ENCODE measurements around the gene WBP1L.

Gene WBP1L

DNA sequence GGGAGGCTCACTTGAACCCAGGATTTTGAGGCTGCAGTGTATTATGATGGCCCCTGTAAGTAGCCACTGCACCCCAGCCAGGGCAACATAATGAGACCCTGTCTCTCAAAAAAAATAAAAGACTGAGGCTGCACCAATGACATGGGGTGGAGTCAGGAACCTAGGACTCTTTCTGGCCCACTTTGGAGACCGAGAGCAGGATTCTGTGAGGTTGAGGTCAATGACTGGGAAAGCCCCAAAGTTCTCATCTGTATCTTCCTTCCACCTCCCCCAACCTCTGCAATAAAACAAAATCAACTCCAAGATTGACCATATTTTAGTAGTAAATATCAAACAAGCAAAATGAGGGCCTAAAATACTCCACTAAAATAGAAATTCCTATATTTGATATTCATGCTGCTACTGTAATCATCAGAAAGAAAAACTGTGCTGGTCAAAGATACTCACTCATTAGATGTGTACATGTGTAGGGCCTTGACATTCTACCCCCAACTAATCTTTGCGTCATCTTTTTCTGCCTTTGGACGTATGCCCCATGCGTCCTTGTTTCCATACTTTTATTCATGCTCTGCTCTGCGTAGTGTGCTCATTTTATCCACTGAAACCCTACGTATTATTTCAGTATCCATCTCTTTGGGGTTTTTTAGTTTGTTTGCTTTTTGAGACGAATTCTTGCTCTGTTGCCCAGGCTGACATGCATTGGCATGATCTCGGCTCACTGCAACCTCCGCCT, 23.8 kb downstream of the WBP1L start:
- Histone ChIP-seq H3K4me1 (ENCODE audit: control insufficient read depth, insufficient read depth, low read length) (peaks cover 7% of the 10 kb centered on the region), H3K9me3 (ENCODE audit: control insufficient read depth, low read length) (no peaks in the 10 kb centered on the region), H3K27ac (ENCODE audit: insufficient read depth, low read depth, low read length, poor library complexity, severe bottlenecking) (no peak overlapping the region), H3K4me3 (ENCODE audit: insufficient read depth, low read depth, low read length) (no peak overlapping the region), H3K27me3 (ENCODE audit: control insufficient read depth, insufficient read depth, low read length, poor library complexity, severe bottlenecking) (no peaks in the 10 kb centered on the region), H3K36me3 (ENCODE audit: control insufficient read depth, insufficient read depth, low read length) (no peaks in the 10 kb centered on the region)
- 93 to 98% methylated on average over 9 of the region's 9 CpGs for WGBS, 2 experiments

GRCh38 chr10:102769375-102770107, 25.8 kb downstream of the WBP1L start:
- H3K4me3 ChIP-seq (ENCODE audit: insufficient read depth, low read depth, low read length): no peak overlapping the region
- 90 to 94% methylated on average over 5 to 7 of the region's 7 CpGs for WGBS, 2 experiments
- H3K9me3 ChIP-seq (ENCODE audit: control insufficient read depth, low read length): no peaks in the 10 kb centered on the region

GRCh38 chr10:102770108-102770482, 26.3 kb downstream of the WBP1L start:
- WGBS, 2 experiments: 95 to 96% methylated on average over 3 of the region's 3 CpGs
- Histone ChIP-seq H3K27me3 (ENCODE audit: control insufficient read depth, insufficient read depth, low read length, poor library complexity, severe bottlenecking) (no peaks in the 10 kb centered on the region), H3K9me3 (ENCODE audit: control insufficient read depth, low read length) (no peaks in the 10 kb centered on the region), H3K27ac (ENCODE audit: insufficient read depth, low read depth, low read length, poor library complexity, severe bottlenecking) (no peak overlapping the region), H3K4me1 (ENCODE audit: control insufficient read depth, insufficient read depth, low read length) (peaks cover 10% of the 10 kb centered on the region), H3K4me3 (ENCODE audit: insufficient read depth, low read depth, low read length) (no peak overlapping the region), H3K36me3 (ENCODE audit: control insufficient read depth, insufficient read depth, low read length) (no peaks in the 10 kb centered on the region)

More at GRCh38 chr10:102769375-102770107, 25.8 kb downstream of the WBP1L start:
- Histone ChIP-seq H3K27me3 (ENCODE audit: control insufficient read depth, insufficient read depth, low read length, poor library complexity, severe bottlenecking) (no peaks in the 10 kb centered on the region), H3K27ac (ENCODE audit: insufficient read depth, low read depth, low read length, poor library complexity, severe bottlenecking) (no peak overlapping the region), H3K36me3 (ENCODE audit: control insufficient read depth, insufficient read depth, low read length) (no peaks in the 10 kb centered on the region), H3K4me1 (ENCODE audit: control insufficient read depth, insufficient read depth, low read length) (peaks cover 7% of the 10 kb centered on the region)

DNA sequence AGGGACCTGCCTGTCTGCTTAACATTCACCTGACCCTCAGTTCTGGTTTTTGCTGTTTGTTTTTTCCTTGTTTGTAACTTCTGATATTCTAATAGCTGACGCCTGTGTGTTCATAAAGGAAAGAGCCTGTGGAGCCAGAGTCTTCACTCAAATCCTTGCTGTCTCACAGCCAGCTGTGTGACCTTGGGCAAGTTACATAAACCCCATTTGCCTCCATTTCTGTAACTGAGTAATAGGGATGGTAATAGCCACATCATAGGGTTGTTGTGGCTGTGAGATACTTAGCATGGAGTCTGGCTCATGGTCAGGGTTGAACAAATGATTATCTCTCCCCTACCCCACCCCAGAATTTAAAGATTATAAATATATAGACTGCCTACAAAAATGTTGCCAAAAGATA, 27.0 kb downstream of the WBP1L start:
- no peaks in the 10 kb centered on the region for H3K27me3 ChIP-seq (ENCODE audit: control insufficient read depth, insufficient read depth, low read length, poor library complexity, severe bottlenecking)
- 93 to 100% methylated on average over 1 of the region's 1 CpG for WGBS, 2 experiments
- no peaks in the 10 kb centered on the region for H3K36me3 ChIP-seq (ENCODE audit: control insufficient read depth, insufficient read depth, low read length)
- H3K9me3 ChIP-seq (ENCODE audit: control insufficient read depth, low read length): no peaks in the 10 kb centered on the region
- no peak overlapping the region for H3K4me3 ChIP-seq (ENCODE audit: insufficient read depth, low read depth, low read length)
- H3K4me1 ChIP-seq (ENCODE audit: control insufficient read depth, insufficient read depth, low read length): peaks cover 17% of the 10 kb centered on the region
- no peak overlapping the region for H3K27ac ChIP-seq (ENCODE audit: insufficient read depth, low read depth, low read length, poor library complexity, severe bottlenecking)

DNA sequence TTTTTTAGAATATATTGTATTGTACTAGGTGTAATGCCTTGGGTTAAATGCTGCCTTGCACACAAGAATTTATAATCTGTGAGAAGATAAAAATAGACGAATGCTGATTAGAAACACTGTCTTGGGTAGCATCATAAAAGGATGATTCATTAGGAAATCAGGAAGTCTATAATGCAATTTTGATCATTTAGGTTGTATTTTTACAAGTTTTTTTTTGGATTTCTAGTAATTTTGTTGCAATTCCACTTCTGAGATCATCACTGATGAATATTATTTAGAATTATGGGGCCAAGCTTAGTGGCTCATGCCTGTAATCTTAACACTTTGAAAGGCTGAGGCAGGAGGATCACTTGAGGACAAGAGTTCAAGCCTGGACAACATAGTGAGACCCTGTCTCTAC, 29.6 kb downstream of the WBP1L start:
- H3K9me3 ChIP-seq (ENCODE audit: control insufficient read depth, low read length): no peaks in the 10 kb centered on the region
- H3K27me3 ChIP-seq (ENCODE audit: control insufficient read depth, insufficient read depth, low read length, poor library complexity, severe bottlenecking): no peaks in the 10 kb centered on the region
- peaks cover 38% of the 10 kb centered on the region for H3K4me1 ChIP-seq (ENCODE audit: control insufficient read depth, insufficient read depth, low read length)
- no peak overlapping the region for H3K27ac ChIP-seq (ENCODE audit: insufficient read depth, low read depth, low read length, poor library complexity, severe bottlenecking)
- H3K4me3 ChIP-seq (ENCODE audit: insufficient read depth, low read depth, low read length): no peak overlapping the region
- no peaks in the 10 kb centered on the region for H3K36me3 ChIP-seq (ENCODE audit: control insufficient read depth, insufficient read depth, low read length)
- WGBS, 2 experiments: 90 to 91% methylated on average over 1 of the region's 1 CpG

- Histone ChIP-seq H3K27me3 (ENCODE audit: control insufficient read depth, insufficient read depth, low read length, poor library complexity, severe bottlenecking) (no peaks in the 10 kb centered on the region), H3K4me1 (ENCODE audit: control insufficient read depth, insufficient read depth, low read length) (peaks cover 45% of the 10 kb centered on the region), H3K27ac (ENCODE audit: insufficient read depth, low read depth, low read length, poor library complexity, severe bottlenecking) (no peak overlapping the region), H3K4me3 (ENCODE audit: insufficient read depth, low read depth, low read length) (no peak overlapping the region), H3K9me3 (ENCODE audit: control insufficient read depth, low read length) (no peaks in the 10 kb centered on the region), H3K36me3 (ENCODE audit: control insufficient read depth, insufficient read depth, low read length) (no peaks in the 10 kb centered on the region)
- 82 to 84% methylated on average over 5 of the region's 5 CpGs for WGBS, 2 experiments
Measured at GRCh38 chr10:102773986-102774385, 30.2 kb downstream of the WBP1L start.

DNA sequence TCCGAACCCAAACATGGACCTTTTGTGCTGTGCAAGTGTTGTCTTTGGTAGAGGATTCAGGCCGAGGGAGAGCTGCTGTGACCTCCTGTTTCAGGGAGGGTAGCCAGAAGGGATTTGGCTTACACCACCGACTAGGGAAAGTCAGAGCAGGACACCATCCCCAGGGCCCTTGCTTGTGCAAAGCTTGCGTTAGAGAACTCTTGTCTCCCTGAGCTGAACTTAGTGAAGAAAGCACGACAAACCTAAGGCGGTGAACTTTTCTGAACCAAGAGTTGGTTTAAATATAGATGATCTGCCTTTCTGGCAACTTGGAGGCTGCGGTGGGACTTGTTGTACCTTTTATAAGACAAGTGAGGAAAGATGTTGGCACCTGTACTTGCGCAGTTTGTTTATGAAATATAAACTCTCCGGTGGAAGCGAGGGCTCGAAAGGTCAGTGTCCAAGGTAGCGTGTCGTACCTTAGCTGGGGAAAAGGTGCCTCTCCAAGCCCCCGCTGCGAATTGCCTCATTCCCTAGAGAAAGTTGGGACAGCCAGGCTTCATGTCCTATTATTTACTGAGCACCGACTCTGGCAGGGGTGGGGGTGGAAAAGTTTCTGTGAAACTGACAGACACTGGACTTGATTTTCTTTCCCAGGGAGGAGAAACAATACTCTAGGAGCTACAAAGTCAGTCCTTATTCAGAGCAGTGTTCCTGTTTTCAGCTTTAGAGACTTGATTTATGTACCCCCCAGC, 31.6 kb downstream of the WBP1L start:
- Histone ChIP-seq H3K4me1 (ENCODE audit: control insufficient read depth, insufficient read depth, low read length) (peaks cover 44% of the 10 kb centered on the region), H3K36me3 (ENCODE audit: control insufficient read depth, insufficient read depth, low read length) (no peaks in the 10 kb centered on the region), H3K9me3 (ENCODE audit: control insufficient read depth, low read length) (no peaks in the 10 kb centered on the region), H3K4me3 (ENCODE audit: insufficient read depth, low read depth, low read length) (no peak overlapping the region), H3K27ac (ENCODE audit: insufficient read depth, low read depth, low read length, poor library complexity, severe bottlenecking) (peak overlapping the region; percentile 97), H3K27me3 (ENCODE audit: control insufficient read depth, insufficient read depth, low read length, poor library complexity, severe bottlenecking) (no peaks in the 10 kb centered on the region)
- WGBS, 2 experiments: 81 to 83% methylated on average over 16 of the region's 16 CpGs

GRCh38 chr10:102775935-102776669, 32.4 kb downstream of the WBP1L start:
- Histone ChIP-seq H3K4me3 (ENCODE audit: insufficient read depth, low read depth, low read length) (peak overlapping the region; percentile 26), H3K9me3 (ENCODE audit: control insufficient read depth, low read length) (no peaks in the 10 kb centered on the region), H3K27ac (ENCODE audit: insufficient read depth, low read depth, low read length, poor library complexity, severe bottlenecking) (peak overlapping the region; percentile 97), H3K36me3 (ENCODE audit: control insufficient read depth, insufficient read depth, low read length) (no peaks in the 10 kb centered on the region), H3K27me3 (ENCODE audit: control insufficient read depth, insufficient read depth, low read length, poor library complexity, severe bottlenecking) (no peaks in the 10 kb centered on the region), H3K4me1 (ENCODE audit: control insufficient read depth, insufficient read depth, low read length) (peaks cover 50% of the 10 kb centered on the region)
- 14 to 16% methylated on average over 17 of the region's 17 CpGs for WGBS, 2 experiments

DNA sequence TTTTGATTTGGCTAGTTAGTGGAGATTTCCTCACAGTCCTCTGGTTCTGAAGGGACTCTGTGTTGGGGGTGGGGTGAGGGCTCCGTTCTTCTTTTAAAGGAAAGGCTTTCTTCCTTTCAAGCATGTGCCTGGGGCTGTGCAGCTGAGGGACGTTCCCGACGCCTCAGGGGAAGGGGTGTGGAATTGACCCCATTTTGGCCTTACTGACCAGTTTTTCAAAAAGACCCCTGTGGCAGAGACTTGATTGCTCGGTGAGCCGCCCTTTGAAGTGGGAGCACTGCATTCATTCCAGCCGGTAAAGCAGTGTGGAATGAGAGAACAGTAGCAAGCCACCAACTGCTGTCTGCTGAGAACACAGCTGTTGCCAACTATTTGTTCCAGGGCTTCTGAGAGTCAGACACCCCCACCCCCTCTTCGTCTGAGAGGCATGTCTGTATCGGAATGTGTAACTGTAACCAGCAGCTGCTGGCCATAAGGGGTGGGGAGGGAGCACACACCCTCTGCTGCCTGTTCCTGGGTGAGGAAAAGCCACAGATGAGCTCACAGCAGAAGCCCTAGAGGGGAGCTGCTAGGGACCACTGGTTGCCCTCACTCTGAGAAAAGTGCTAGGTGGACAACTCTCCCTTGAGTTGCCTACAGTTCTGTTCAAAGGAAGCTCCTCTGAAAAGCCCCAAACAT, 33.2 kb downstream of the WBP1L start:
- H3K4me3 ChIP-seq (ENCODE audit: insufficient read depth, low read depth, low read length): peak overlapping the region; percentile 26
- H3K9me3 ChIP-seq (ENCODE audit: control insufficient read depth, low read length): no peaks in the 10 kb centered on the region
- no peaks in the 10 kb centered on the region for H3K27me3 ChIP-seq (ENCODE audit: control insufficient read depth, insufficient read depth, low read length, poor library complexity, severe bottlenecking)
- H3K36me3 ChIP-seq (ENCODE audit: control insufficient read depth, insufficient read depth, low read length): no peaks in the 10 kb centered on the region
- peak overlapping the region; percentile 97 for H3K27ac ChIP-seq (ENCODE audit: insufficient read depth, low read depth, low read length, poor library complexity, severe bottlenecking)
- peaks cover 54% of the 10 kb centered on the region for H3K4me1 ChIP-seq (ENCODE audit: control insufficient read depth, insufficient read depth, low read length)
- WGBS, 2 experiments: 0 to 1% methylated on average over 9 of the region's 9 CpGs
